ENCODE data around the gene LAMB1.

DNA sequence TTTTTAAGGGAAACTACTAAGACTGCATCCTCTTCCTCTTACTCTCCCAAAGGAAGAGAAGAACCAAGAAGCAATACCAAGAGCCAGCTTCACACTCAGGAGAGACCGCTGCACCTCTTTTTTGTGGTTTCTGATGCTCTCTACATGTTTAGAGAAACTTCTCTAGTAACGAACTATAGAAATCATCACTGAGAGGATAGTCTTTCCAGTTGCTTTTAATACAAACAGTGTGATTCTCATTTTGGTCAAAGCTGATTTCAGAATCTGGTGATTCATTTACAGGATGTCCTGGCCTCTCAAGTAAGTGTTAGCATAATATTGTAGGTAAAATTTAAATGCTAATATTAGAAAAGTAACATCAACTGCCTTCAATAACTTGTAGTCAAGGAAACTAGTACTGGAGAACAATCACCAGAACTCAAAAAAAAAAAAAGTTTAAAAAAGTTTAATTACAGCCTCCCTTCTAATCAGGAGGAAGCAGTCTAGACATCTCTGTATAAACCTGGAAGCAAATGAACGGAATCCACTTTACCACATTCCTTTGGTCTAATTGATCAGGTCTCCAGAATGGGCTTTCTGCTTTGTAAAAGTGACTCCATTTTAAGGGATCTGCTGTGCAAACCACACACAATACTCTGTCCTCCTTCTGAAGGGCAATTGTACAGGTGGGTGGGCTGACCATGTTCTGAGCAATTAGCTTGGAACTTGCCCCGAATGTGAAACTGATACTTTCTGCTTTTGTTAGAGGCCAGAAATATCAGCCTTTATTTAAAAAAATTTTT is 3.0 kb downstream of the LAMB1 start:
- TF ChIP-seq, protein P1, sequence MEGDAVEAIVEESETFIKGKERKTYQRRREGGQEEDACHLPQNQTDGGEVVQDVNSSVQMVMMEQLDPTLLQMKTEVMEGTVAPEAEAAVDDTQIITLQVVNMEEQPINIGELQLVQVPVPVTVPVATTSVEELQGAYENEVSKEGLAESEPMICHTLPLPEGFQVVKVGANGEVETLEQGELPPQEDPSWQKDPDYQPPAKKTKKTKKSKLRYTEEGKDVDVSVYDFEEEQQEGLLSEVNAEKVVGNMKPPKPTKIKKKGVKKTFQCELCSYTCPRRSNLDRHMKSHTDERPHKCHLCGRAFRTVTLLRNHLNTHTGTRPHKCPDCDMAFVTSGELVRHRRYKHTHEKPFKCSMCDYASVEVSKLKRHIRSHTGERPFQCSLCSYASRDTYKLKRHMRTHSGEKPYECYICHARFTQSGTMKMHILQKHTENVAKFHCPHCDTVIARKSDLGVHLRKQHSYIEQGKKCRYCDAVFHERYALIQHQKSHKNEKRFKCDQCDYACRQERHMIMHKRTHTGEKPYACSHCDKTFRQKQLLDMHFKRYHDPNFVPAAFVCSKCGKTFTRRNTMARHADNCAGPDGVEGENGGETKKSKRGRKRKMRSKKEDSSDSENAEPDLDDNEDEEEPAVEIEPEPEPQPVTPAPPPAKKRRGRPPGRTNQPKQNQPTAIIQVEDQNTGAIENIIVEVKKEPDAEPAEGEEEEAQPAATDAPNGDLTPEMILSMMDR (conservative IDR thresholded peaks at IDR 0.05; ENCODE audit: low read depth, low read length) = no peak
- no peak for TF ChIP-seq EZH2 (IDR thresholded peaks at IDR 0.05; ENCODE audit: borderline replicate concordance, low read depth, low read length, poor library complexity, severe bottlenecking)
